Astrocyte (in vitro differentiated cells and primary cell): Measurements from ENCODE around the gene ZFYVE26. TPM values are rescaled to one million over a fixed set of nuclear protein-coding genes. Genes with fewer than 3 reads are reported as not detected.

Source experiments
- DNase-seq: peaks from one replicate; pipeline ENCODE4 v3.0.0-alpha.2; 2010; ENCODE audit warnings: low read depth
- FAIRE-seq: peaks from 2 replicates; lab custom pipeline; 2011; peaks lifted over from hg19 to GRCh38; lab: Jason Lieb, UNC
- H2AFZ ChIP-seq: 2 replicates; pipeline ENCODE4 v1.6.0; 2012; ENCODE audit warnings: low read depth, low read length, inconsistent platforms
- H3K27ac ChIP-seq: 2 replicates; pipeline ENCODE4 v1.5.1; 2011; ENCODE audit warnings: low read depth, low read length, inconsistent platforms
- H3K27me3 ChIP-seq: 2 replicates; pipeline ENCODE4 v1.6.0; 2011; ENCODE audit warnings: low read length, inconsistent platforms; ENCODE audit not compliant: insufficient read depth
- H3K36me3 ChIP-seq: 2 replicates; pipeline ENCODE4 v1.5.1; 2011; ENCODE audit warnings: low read length, inconsistent platforms; ENCODE audit not compliant: insufficient read depth
- H3K4me1 ChIP-seq: 2 replicates; pipeline ENCODE4 v1.5.1; 2011; ENCODE audit warnings: low read length, inconsistent platforms; ENCODE audit not compliant: insufficient read depth
- H3K4me2 ChIP-seq: 2 replicates; pipeline ENCODE4 v1.6.0; 2012; ENCODE audit warnings: low read length, inconsistent platforms
- H3K4me3 ChIP-seq: 2 replicates; pipeline ENCODE4 v1.5.1; 2011; ENCODE audit warnings: low read depth, mild to moderate bottlenecking, low read length, inconsistent platforms; ENCODE audit not compliant: insufficient read depth
- H3K79me2 ChIP-seq: 2 replicates; pipeline ENCODE4 v1.6.0; 2012; ENCODE audit warnings: mild to moderate bottlenecking, low read length, inconsistent platforms; ENCODE audit not compliant: insufficient read depth
- H3K9ac ChIP-seq: 2 replicates; pipeline ENCODE4 v1.6.0; 2012; ENCODE audit warnings: mild to moderate bottlenecking, low read length, inconsistent platforms
- H3K9me3 ChIP-seq: 2 replicates; pipeline ENCODE4 v1.5.1; 2012; ENCODE audit warnings: low read depth, mild to moderate bottlenecking, low read length, inconsistent platforms; ENCODE audit not compliant: insufficient read depth
- H4K20me1 ChIP-seq: 2 replicates; pipeline ENCODE4 v1.6.0; 2012; ENCODE audit warnings: low read length, inconsistent platforms; ENCODE audit not compliant: insufficient read depth
- H3K27ac Mint-ChIP-seq: one replicate; pipeline ENCODE4 v1.8.0; 2021; ENCODE audit warnings: mild to moderate bottlenecking, mixed read lengths; ENCODE audit not compliant: unreplicated experiment
- H3K27me3 Mint-ChIP-seq: one replicate; pipeline ENCODE4 v1.8.0; 2021; ENCODE audit warnings: low read depth, mixed read lengths; ENCODE audit not compliant: unreplicated experiment
- H3K36me3 Mint-ChIP-seq: one replicate; pipeline ENCODE4 v1.8.0; 2021; ENCODE audit warnings: low read depth, mixed read lengths; ENCODE audit not compliant: unreplicated experiment
- H3K4me1 Mint-ChIP-seq: one replicate; pipeline ENCODE4 v1.8.0; 2021; ENCODE audit warnings: low read depth, mixed read lengths; ENCODE audit not compliant: unreplicated experiment
- H3K4me3 Mint-ChIP-seq: one replicate; pipeline ENCODE4 v1.8.0; 2021; ENCODE audit warnings: mild to moderate bottlenecking, moderate library complexity, mixed read lengths; ENCODE audit not compliant: unreplicated experiment
- H3K9me3 Mint-ChIP-seq: one replicate; pipeline ENCODE4 v1.8.0; 2021; ENCODE audit warnings: mild to moderate bottlenecking, mixed read lengths; ENCODE audit not compliant: unreplicated experiment
- EZH2 ChIP-seq: IDR thresholded peaks from 2 replicates; pipeline ENCODE4 v1.6.1; 2012; ENCODE audit warnings: mild to moderate bottlenecking, low read length, inconsistent platforms; ENCODE audit not compliant: insufficient read depth
- total RNA-seq: library from RNA; stranded (reverse); gene quantifications from 2 replicates; pipeline ENCODE4 v1.2.1, GENCODE V29; 2021
- TF ChIP-seq, protein P1 (sequence below): IDR thresholded peaks from 2 replicates; pipeline ENCODE4 v1.5.1; 2011; ENCODE audit warnings: low read depth, mild to moderate bottlenecking, inconsistent platforms, low read length, moderate library complexity; ENCODE audit not compliant: insufficient read depth

The ZFYVE26 gene
- total RNA-seq, 1 donor from 2014 or later = 27.4 TPM

DNA sequence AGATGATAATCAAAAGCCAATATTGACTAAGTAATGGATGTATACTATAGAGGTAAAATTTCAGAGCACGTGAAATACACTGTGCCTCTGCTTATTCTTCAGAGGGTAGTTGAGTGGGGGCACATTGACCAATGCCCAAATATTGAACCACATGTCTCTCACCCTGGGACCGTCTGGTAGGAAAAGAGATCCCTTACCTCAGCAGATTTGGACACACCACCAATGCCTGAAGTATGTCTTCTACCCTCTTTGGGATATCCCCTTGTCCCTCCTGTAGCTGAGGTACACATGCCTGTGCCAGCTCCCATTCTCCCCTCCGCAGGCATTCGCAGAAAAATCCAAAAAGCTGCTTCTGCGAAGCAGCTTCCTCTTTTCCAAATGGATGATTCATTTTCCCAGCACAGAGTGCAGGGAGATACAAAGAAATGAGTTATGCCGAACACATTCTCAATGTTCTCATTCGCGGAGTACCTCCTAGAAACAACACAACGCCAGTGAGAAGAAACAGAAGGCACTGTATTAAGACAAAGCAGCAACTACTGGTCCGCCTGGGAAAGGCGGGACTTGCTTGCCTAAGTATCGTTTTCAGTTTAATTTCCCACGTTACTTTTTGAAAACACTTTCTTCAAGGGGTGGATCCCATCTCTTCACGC is 691 bp downstream of the ZFYVE26 start:
- no peak for FAIRE-seq

DNA sequence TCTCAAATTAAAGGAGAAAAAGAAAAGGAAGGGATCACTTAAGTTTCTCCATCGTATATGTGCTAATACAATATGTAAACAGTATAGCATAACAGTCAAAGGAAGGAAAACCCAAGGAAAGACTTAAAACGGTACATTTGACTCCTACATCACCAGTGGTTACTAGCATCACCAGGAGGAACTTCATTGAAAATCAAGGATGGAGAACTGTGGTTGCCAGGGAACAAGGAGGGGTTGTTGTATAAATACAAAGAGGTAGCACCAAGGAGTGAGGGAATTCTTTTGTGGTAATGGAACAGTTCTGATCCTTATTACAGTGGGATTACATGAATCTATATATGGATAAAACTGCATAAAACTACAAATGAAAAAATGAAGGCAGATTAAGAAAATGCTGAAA is 1.6 kb downstream of the ZFYVE26 start:
- Mint-ChIP-seq H3K4me3 (peak overlapping the region; percentile 95), H3K27ac (no peak overlapping the region), H3K27me3 (no peaks in the 10 kb centered on the region), H3K36me3 (peaks cover 7% of the 10 kb centered on the region), H3K9me3 (no peaks in the 10 kb centered on the region), H3K4me1 (peaks cover 11% of the 10 kb centered on the region)
- Histone ChIP-seq H3K4me2 (peak overlapping the region; percentile 93), H3K4me1 (peaks cover 16% of the 10 kb centered on the region), H3K27ac (no peak overlapping the region), H3K4me3 (no peak overlapping the region), H3K9me3 (no peaks in the 10 kb centered on the region), H4K20me1 (no peaks in the 10 kb centered on the region), H2AFZ (no peak overlapping the region), H3K9ac (peak overlapping the region; percentile 89), H3K36me3 (peaks cover 7% of the 10 kb centered on the region), H3K27me3 (no peaks in the 10 kb centered on the region), H3K79me2 (peaks cover 21% of the 10 kb centered on the region)
- FAIRE-seq (no peak), DNase-seq (no peak)
- TF ChIP-seq, protein P1, sequence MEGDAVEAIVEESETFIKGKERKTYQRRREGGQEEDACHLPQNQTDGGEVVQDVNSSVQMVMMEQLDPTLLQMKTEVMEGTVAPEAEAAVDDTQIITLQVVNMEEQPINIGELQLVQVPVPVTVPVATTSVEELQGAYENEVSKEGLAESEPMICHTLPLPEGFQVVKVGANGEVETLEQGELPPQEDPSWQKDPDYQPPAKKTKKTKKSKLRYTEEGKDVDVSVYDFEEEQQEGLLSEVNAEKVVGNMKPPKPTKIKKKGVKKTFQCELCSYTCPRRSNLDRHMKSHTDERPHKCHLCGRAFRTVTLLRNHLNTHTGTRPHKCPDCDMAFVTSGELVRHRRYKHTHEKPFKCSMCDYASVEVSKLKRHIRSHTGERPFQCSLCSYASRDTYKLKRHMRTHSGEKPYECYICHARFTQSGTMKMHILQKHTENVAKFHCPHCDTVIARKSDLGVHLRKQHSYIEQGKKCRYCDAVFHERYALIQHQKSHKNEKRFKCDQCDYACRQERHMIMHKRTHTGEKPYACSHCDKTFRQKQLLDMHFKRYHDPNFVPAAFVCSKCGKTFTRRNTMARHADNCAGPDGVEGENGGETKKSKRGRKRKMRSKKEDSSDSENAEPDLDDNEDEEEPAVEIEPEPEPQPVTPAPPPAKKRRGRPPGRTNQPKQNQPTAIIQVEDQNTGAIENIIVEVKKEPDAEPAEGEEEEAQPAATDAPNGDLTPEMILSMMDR = no peak
- TF ChIP-seq EZH2 = no peak

More for the DNA sequence above, 691 bp downstream of the ZFYVE26 start:
- Mint-ChIP-seq H3K27me3 (no peaks in the 10 kb centered on the region), H3K36me3 (peaks cover 7% of the 10 kb centered on the region), H3K4me3 (peak overlapping the region; percentile 95), H3K4me1 (peaks cover 11% of the 10 kb centered on the region), H3K9me3 (no peaks in the 10 kb centered on the region), H3K27ac (peak overlapping the region; percentile 90)
- H3K4me2 ChIP-seq = peak overlapping the region; percentile 93
- no peaks in the 10 kb centered on the region for H3K9me3 ChIP-seq
- peak overlapping the region; percentile 80 for H3K4me3 ChIP-seq
- H3K27ac ChIP-seq = peak overlapping the region; percentile 82
- H3K27me3 ChIP-seq = no peaks in the 10 kb centered on the region
- no peak for TF ChIP-seq EZH2
- peaks cover 21% of the 10 kb centered on the region for H3K79me2 ChIP-seq
- peaks cover 16% of the 10 kb centered on the region for H3K4me1 ChIP-seq
- peak overlapping the region; percentile 77 for H2AFZ ChIP-seq
- H3K9ac ChIP-seq = peak overlapping the region; percentile 89
- H4K20me1 ChIP-seq = no peaks in the 10 kb centered on the region
- DNase-seq = peak; percentile 51
- peaks cover 3% of the 10 kb centered on the region for H3K36me3 ChIP-seq

DNA sequence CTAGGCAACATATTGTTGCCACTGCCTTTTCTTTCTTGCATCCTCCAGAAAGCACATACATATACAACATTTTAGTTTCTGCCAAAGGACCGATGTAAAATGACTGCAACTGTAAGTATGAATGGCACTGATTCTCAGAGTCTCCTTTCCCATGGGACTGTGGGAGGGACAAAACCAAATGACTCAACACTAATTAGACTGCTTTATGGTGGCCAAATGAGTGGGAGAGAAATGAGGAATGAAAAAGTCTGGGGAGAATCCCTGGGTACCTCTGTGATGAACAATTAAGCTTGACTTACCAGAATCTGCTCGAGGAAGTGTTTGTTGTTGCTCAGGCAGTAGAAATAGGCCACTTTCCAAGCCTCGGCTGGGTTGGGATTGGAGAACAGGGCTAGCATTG is 10.1 kb downstream of the ZFYVE26 start:
- no peak overlapping the region for H3K4me3 Mint-ChIP-seq
- Histone ChIP-seq H3K36me3 (peaks cover 59% of the 10 kb centered on the region), H3K4me2 (no peak overlapping the region), H4K20me1 (no peaks in the 10 kb centered on the region), H3K27me3 (no peaks in the 10 kb centered on the region), H3K4me1 (peaks cover 4% of the 10 kb centered on the region), H3K9ac (no peak overlapping the region), H3K27ac (no peak overlapping the region), H3K4me3 (no peak overlapping the region), H3K79me2 (no peaks in the 10 kb centered on the region), H3K9me3 (no peaks in the 10 kb centered on the region), H2AFZ (no peak overlapping the region)
- peaks cover 4% of the 10 kb centered on the region for H3K4me1 Mint-ChIP-seq
- H3K9me3 Mint-ChIP-seq = no peaks in the 10 kb centered on the region
- DNase-seq (peak; percentile 26), FAIRE-seq (no peak)
- H3K27me3 Mint-ChIP-seq = no peaks in the 10 kb centered on the region
- H3K36me3 Mint-ChIP-seq = peaks cover 31% of the 10 kb centered on the region
- peak overlapping the region; percentile 16 for H3K27ac Mint-ChIP-seq
- TF ChIP-seq, protein P1 = no peak
- TF ChIP-seq EZH2 = no peak
